Activated naive CD4-positive, alpha-beta T cell treated with anti-CD3 and anti-CD28 coated beads, Interleukin-2, amount 50 U/mL, for 72 hours (primary cell): Measurements from ENCODE around the gene RUSF1. TPM values are rescaled to one million over a fixed set of nuclear protein-coding genes. Genes with fewer than 3 reads are reported as not detected.

Source experiments
- ATAC-seq, 2 donors: fragments of 150-1000 bp; cut with Tn5 transposase; 2 replicates each; pipeline ENCODE4 v1.10.0; 2021; ENCODE audit warnings: mild to moderate bottlenecking in 2 of 2, moderate library complexity in 2 of 2
- DNase-seq, 2 donors: peaks; one replicate each; pipeline ENCODE4 v3.0.0; 2021 to 2022; ENCODE audit warnings: low spot score in 2 of 2
- H3K27ac Mint-ChIP-seq, 2 donors: one replicate each; pipeline ENCODE4 v1.8.0; 2022; ENCODE audit warnings: mild to moderate bottlenecking in 2 of 2, mixed read lengths in 2 of 2
- H3K36me3 Mint-ChIP-seq, 2 donors: one replicate each; pipeline ENCODE4 v1.8.0; 2022; ENCODE audit warnings: mixed read lengths in 2 of 2
- H3K9me3 Mint-ChIP-seq, 2 donors: one replicate each; pipeline ENCODE4 v1.8.0; 2022; ENCODE audit warnings: mixed read lengths in 2 of 2
- total RNA-seq, 2 donors: library from RNA; stranded (reverse); gene quantifications; one replicate each; pipeline ENCODE4 v1.2.3, GENCODE V29; 2022

The RUSF1 gene
- total RNA-seq, 2 donors from 2014 or later = 22.8 to 35.6 TPM

GRCh38 chr16:31467858-31468257 lies 40.3 kb downstream of the RUSF1 start:
- no peaks in the 10 kb centered on the region for H3K9me3 Mint-ChIP-seq
- no peak overlapping the region for H3K27ac Mint-ChIP-seq
- no peak for DNase-seq
- H3K36me3 Mint-ChIP-seq = peaks cover 0 to 4% of the 10 kb centered on the region in 2 donors
- no peak for ATAC-seq

- H3K36me3 Mint-ChIP-seq = peaks cover 0 to 4% of the 10 kb centered on the region in 2 donors
- peak overlapping the region in 1 of 2 donors; percentile 77 for H3K27ac Mint-ChIP-seq
- peak in 1 of 2 donors; percentile 40 for ATAC-seq
- H3K9me3 Mint-ChIP-seq = no peaks in the 10 kb centered on the region
- DNase-seq = no peak
These were observed 40.9 kb downstream of the RUSF1 start for GRCh38 chr16:31467151-31467773.

GRCh38 chr16:31466381-31466841 lies 41.8 kb downstream of the RUSF1 start:
- no peak for ATAC-seq
- H3K27ac Mint-ChIP-seq = no peak overlapping the region
- H3K9me3 Mint-ChIP-seq = no peaks in the 10 kb centered on the region

GRCh38 chr16:31465788-31466370 lies 42.3 kb downstream of the RUSF1 start:
- Mint-ChIP-seq H3K27ac (no peak overlapping the region), H3K9me3 (no peaks in the 10 kb centered on the region), H3K36me3 (peaks cover 0 to 4% of the 10 kb centered on the region in 2 donors)
- DNase-seq (no peak), ATAC-seq (no peak)

More at GRCh38 chr16:31466381-31466841, 41.8 kb downstream of the RUSF1 start:
- DNase-seq = no peak
- H3K36me3 Mint-ChIP-seq = peaks cover 0 to 4% of the 10 kb centered on the region in 2 donors

GRCh38 chr16:31464781-31465260 lies 43.4 kb downstream of the RUSF1 start:
- Mint-ChIP-seq H3K27ac (no peak overlapping the region), H3K9me3 (no peaks in the 10 kb centered on the region), H3K36me3 (peaks cover 4% of the 10 kb centered on the region in 2 donors)
- DNase-seq (no peak), ATAC-seq (no peak)

- DNase-seq (no peak), ATAC-seq (no peak)
- Mint-ChIP-seq H3K36me3 (peaks cover 4% of the 10 kb centered on the region in 2 donors), H3K9me3 (no peaks in the 10 kb centered on the region), H3K27ac (no peak overlapping the region)
These were observed 43.8 kb downstream of the RUSF1 start for GRCh38 chr16:31464348-31464769.

- ATAC-seq (no peak), DNase-seq (no peak)
- H3K27ac Mint-ChIP-seq = no peak overlapping the region
- H3K36me3 Mint-ChIP-seq = peaks cover 10 to 12% of the 10 kb centered on the region in 2 donors
- H3K9me3 Mint-ChIP-seq = no peaks in the 10 kb centered on the region
These were observed 46.0 kb downstream of the RUSF1 start for GRCh38 chr16:31461921-31462804.

GRCh38 chr16:31461201-31461920 lies 46.8 kb downstream of the RUSF1 start:
- Mint-ChIP-seq H3K36me3 (peaks cover 10 to 12% of the 10 kb centered on the region in 2 donors), H3K9me3 (no peaks in the 10 kb centered on the region), H3K27ac (no peak overlapping the region)
- no peak for ATAC-seq
- DNase-seq = no peak

- no peak for DNase-seq
- H3K27ac Mint-ChIP-seq = peak overlapping the region; percentile 89 to 98
- no peak for ATAC-seq
- no peaks in the 10 kb centered on the region for H3K9me3 Mint-ChIP-seq
- peaks cover 12 to 13% of the 10 kb centered on the region in 2 donors for H3K36me3 Mint-ChIP-seq
These were observed 47.6 kb downstream of the RUSF1 start for GRCh38 chr16:31460582-31461002.

- ATAC-seq (peak; percentile 82 to 86), DNase-seq (peak; percentile 100)
- peaks cover 12 to 17% of the 10 kb centered on the region in 2 donors for H3K36me3 Mint-ChIP-seq
These were observed 48.3 kb downstream of the RUSF1 start for GRCh38 chr16:31459687-31460581.

GRCh38 chr16:31458844-31459686 lies 49.1 kb downstream of the RUSF1 start, which contains the start of gene ARMC5:
TSS of gene ARMC5 (plus strand) at chr16:31459501. CDS start at chr16:31459525, 24 bp downstream.
- DNase-seq (peak; percentile 91 to 97), ATAC-seq (peak; percentile 82 to 84)
- H3K27ac Mint-ChIP-seq = peak within 1 kb of the TSS; percentile 92 to 98
- no peaks in the 10 kb centered on the region for H3K9me3 Mint-ChIP-seq
- H3K36me3 Mint-ChIP-seq = peaks cover 12 to 15% of the 10 kb centered on the region in 2 donors

More at GRCh38 chr16:31459687-31460581, 48.3 kb downstream of the RUSF1 start:
- no peaks in the 10 kb centered on the region for H3K9me3 Mint-ChIP-seq
- H3K27ac Mint-ChIP-seq = peak overlapping the region; percentile 92 to 98

GRCh38 chr16:31458073-31458843 lies 49.9 kb downstream of the RUSF1 start:
- ATAC-seq (peak in 1 of 2 donors; percentile 13), DNase-seq (peak; percentile 47 to 75)
- Mint-ChIP-seq H3K9me3 (no peaks in the 10 kb centered on the region), H3K36me3 (peaks cover 12 to 15% of the 10 kb centered on the region in 2 donors), H3K27ac (peak overlapping the region; percentile 92 to 98)

- H3K36me3 Mint-ChIP-seq = peaks cover 12 to 15% of the 10 kb centered on the region in 2 donors
These were observed 51.2 kb downstream of the RUSF1 start for GRCh38 chr16:31456988-31457360.

More at GRCh38 chr16:31456988-31457360, 51.2 kb downstream of the RUSF1 start:
- Mint-ChIP-seq H3K9me3 (no peaks in the 10 kb centered on the region), H3K27ac (no peak overlapping the region)
- DNase-seq (no peak), ATAC-seq (no peak)
